Neural cell (in vitro differentiated cells): ENCODE data around the gene LNX1. TPM values are rescaled to one million over a fixed set of nuclear protein-coding genes. Genes with fewer than 3 reads are reported as not detected.

Source experiments
- H2AFZ ChIP-seq: fragments of 200-600, 300-800 bp; sonication (generic), shearing (Covaris generic); 2 replicates; pipeline ENCODE4 v1.6.0; 2014; ENCODE audit warnings: low read depth, mild to moderate bottlenecking, antibody characterized with exemption, low read length, moderate library complexity
- H3F3A ChIP-seq: fragments of 200-600 bp; shearing (Covaris generic); 2 replicates; pipeline ENCODE4 v1.6.1; 2016; ENCODE audit warnings: mild to moderate bottlenecking, moderate library complexity, mixed read lengths, antibody characterized with exemption, low read length; ENCODE audit not compliant: insufficient read depth, poor library complexity, severe bottlenecking
- H3K27ac ChIP-seq: fragments of 200-600, 300-800 bp; sonication (generic), shearing (Covaris generic); 2 replicates; pipeline ENCODE4 v1.5.1; 2014; ENCODE audit warnings: mild to moderate bottlenecking, low read length, moderate library complexity
- H3K27me3 ChIP-seq: fragments of 300-800, 200-600 bp; sonication (generic), shearing (Covaris generic); 2 replicates; pipeline ENCODE4 v1.6.0; 2014; ENCODE audit warnings: mild to moderate bottlenecking, low read depth, low read length, moderate library complexity; ENCODE audit not compliant: insufficient read depth
- H3K36me3 ChIP-seq: fragments of 300-800, 200-600 bp; sonication (generic), shearing (Covaris generic); 2 replicates; pipeline ENCODE4 v1.5.1; 2014; ENCODE audit warnings: mild to moderate bottlenecking, antibody characterized with exemption, low read length, moderate library complexity; ENCODE audit not compliant: insufficient read depth
- H3K4me2 ChIP-seq: fragments of 300-800, 200-600 bp; sonication (generic), shearing (Covaris generic); 2 replicates; pipeline ENCODE4 v1.6.0; 2014; ENCODE audit warnings: mild to moderate bottlenecking, low read length
- H3K4me3 ChIP-seq: fragments of 300-800, 200-600 bp; sonication (generic), shearing (Covaris generic); 2 replicates; pipeline ENCODE4 v1.5.1; 2014; ENCODE audit warnings: mild to moderate bottlenecking, low read length, moderate library complexity
- H3K79me2 ChIP-seq: fragments of 200-600 bp; shearing (Covaris generic); replicated peaks from 2 replicates; pipeline ENCODE4 v1.6.0; 2014; ENCODE audit warnings: mild to moderate bottlenecking, low read length, moderate library complexity; ENCODE audit not compliant: insufficient read depth
- H3K9ac ChIP-seq: fragments of 300-800, 200-600 bp; sonication (generic), shearing (Covaris generic); 2 replicates; pipeline ENCODE4 v1.6.1; 2016; ENCODE audit warnings: mild to moderate bottlenecking, low read length, mixed read lengths
- H3K9me2 ChIP-seq: fragments of 200-600 bp; shearing (Covaris generic); 2 replicates; pipeline ENCODE4 v1.6.1; 2016; ENCODE audit warnings: mild to moderate bottlenecking, low read length, mixed read lengths; ENCODE audit not compliant: insufficient read depth
- H3K9me3 ChIP-seq: fragments of 200-600, 300-800 bp; sonication (generic), shearing (Covaris generic); 2 replicates; pipeline ENCODE4 v1.6.1; 2016; ENCODE audit warnings: mild to moderate bottlenecking, mixed run types, low read length, moderate library complexity, mixed read lengths
- H4K20me1 ChIP-seq: fragments of 200-600 bp; shearing (Covaris generic); 2 replicates; pipeline ENCODE4 v1.6.1; 2016; ENCODE audit warnings: mild to moderate bottlenecking, mixed run types; ENCODE audit not compliant: insufficient read depth
- EP300 ChIP-seq: fragments of 450-650 bp; conservative IDR thresholded peaks from 2 replicates; pipeline ENCODE4 v1.6.1; 2014; ENCODE audit warnings: antibody characterized with exemption, mild to moderate bottlenecking, moderate library complexity; ENCODE audit not compliant: poor library complexity, severe bottlenecking
- EZH2 ChIP-seq: fragments of 200-600, 300-800 bp; shearing (Covaris generic), sonication (generic); IDR thresholded peaks from 2 replicates; pipeline ENCODE4 v1.6.1; 2014; ENCODE audit warnings: antibody characterized with exemption, low read length, borderline replicate concordance, mild to moderate bottlenecking; ENCODE audit not compliant: insufficient read depth, poor library complexity, severe bottlenecking
- MXI1 ChIP-seq: fragments of 450-650 bp; conservative IDR thresholded peaks from 2 replicates; pipeline ENCODE4 v1.6.1; 2014; ENCODE audit warnings: antibody characterized with exemption, mild to moderate bottlenecking; ENCODE audit not compliant: poor library complexity, severe bottlenecking
- POLR2AphosphoS5 ChIP-seq: IDR thresholded peaks from 2 replicates; pipeline ENCODE4 v1.6.1; 2012
- RAD21 ChIP-seq: fragments of 450-650 bp; conservative IDR thresholded peaks from 2 replicates; pipeline ENCODE4 v1.6.1; 2014; ENCODE audit warnings: antibody characterized with exemption, mild to moderate bottlenecking, moderate library complexity
- SMC3 ChIP-seq: fragments of 450-650 bp; conservative IDR thresholded peaks from 2 replicates; pipeline ENCODE4 v1.6.1; 2014; ENCODE audit warnings: antibody characterized with exemption, mild to moderate bottlenecking, moderate library complexity; ENCODE audit not compliant: poor library complexity
- TAF1 ChIP-seq: IDR thresholded peaks from 2 replicates; pipeline ENCODE4 v1.6.1; 2012; ENCODE audit warnings: low read depth
- polyA plus RNA-seq: library from polyadenylated mRNA; depleted of rRNA; stranded (reverse); fragments of >200 nt; gene quantifications from 2 replicates; pipeline ENCODE4 v1.2.3, GENCODE V29; 2014
- TF ChIP-seq, protein P1 (sequence below): IDR thresholded peaks from 2 replicates; pipeline ENCODE4 v1.6.1; 2012; ENCODE audit warnings: borderline replicate concordance
- TF ChIP-seq, protein P2 (sequence below): fragments of 450-650 bp; IDR thresholded peaks from 2 replicates; pipeline ENCODE4 v1.5.1; 2014; ENCODE audit warnings: antibody characterized with exemption, mild to moderate bottlenecking, moderate library complexity; ENCODE audit not compliant: poor library complexity, severe bottlenecking

LNX1 gene
- polyA plus RNA-seq, 1 donor from 2014 or later = 3.4 TPM

DNA sequence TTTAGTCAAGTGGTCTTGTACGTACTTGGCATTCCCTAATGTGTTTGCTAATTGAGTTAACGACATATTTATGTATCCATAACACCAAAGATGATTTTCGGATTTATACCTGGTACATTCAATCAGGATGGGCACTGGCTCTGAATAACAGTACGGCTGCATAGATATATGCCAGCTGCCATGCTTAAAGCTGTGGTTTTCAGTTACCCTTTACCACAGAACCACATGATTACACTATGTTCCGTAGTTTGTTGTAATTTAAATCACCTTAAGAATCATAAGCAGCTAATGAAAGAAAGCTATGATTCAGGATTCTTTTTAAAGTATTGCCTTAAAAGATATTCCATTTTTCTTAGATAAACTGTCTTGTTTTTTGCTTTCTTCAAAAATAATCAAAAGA lies 160.2 kb downstream of the LNX1 start:
- Histone ChIP-seq H3K4me3 (no peak overlapping the region), H3F3A (no peaks in the 10 kb centered on the region), H3K27me3 (no peaks in the 10 kb centered on the region), H3K9me3 (no peaks in the 10 kb centered on the region), H3K9ac (no peak overlapping the region), H4K20me1 (no peaks in the 10 kb centered on the region), H3K9me2 (no peaks in the 10 kb centered on the region), H2AFZ (no peak overlapping the region), H3K36me3 (peaks cover 16% of the 10 kb centered on the region), H3K27ac (no peak overlapping the region), H3K4me2 (no peak overlapping the region), H3K79me2 (no peaks in the 10 kb centered on the region)
- TF ChIP-seq, protein P1, sequence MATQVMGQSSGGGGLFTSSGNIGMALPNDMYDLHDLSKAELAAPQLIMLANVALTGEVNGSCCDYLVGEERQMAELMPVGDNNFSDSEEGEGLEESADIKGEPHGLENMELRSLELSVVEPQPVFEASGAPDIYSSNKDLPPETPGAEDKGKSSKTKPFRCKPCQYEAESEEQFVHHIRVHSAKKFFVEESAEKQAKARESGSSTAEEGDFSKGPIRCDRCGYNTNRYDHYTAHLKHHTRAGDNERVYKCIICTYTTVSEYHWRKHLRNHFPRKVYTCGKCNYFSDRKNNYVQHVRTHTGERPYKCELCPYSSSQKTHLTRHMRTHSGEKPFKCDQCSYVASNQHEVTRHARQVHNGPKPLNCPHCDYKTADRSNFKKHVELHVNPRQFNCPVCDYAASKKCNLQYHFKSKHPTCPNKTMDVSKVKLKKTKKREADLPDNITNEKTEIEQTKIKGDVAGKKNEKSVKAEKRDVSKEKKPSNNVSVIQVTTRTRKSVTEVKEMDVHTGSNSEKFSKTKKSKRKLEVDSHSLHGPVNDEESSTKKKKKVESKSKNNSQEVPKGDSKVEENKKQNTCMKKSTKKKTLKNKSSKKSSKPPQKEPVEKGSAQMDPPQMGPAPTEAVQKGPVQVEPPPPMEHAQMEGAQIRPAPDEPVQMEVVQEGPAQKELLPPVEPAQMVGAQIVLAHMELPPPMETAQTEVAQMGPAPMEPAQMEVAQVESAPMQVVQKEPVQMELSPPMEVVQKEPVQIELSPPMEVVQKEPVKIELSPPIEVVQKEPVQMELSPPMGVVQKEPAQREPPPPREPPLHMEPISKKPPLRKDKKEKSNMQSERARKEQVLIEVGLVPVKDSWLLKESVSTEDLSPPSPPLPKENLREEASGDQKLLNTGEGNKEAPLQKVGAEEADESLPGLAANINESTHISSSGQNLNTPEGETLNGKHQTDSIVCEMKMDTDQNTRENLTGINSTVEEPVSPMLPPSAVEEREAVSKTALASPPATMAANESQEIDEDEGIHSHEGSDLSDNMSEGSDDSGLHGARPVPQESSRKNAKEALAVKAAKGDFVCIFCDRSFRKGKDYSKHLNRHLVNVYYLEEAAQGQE = no peak
- TF ChIP-seq TAF1 = no peak
- TF ChIP-seq, protein P2, sequence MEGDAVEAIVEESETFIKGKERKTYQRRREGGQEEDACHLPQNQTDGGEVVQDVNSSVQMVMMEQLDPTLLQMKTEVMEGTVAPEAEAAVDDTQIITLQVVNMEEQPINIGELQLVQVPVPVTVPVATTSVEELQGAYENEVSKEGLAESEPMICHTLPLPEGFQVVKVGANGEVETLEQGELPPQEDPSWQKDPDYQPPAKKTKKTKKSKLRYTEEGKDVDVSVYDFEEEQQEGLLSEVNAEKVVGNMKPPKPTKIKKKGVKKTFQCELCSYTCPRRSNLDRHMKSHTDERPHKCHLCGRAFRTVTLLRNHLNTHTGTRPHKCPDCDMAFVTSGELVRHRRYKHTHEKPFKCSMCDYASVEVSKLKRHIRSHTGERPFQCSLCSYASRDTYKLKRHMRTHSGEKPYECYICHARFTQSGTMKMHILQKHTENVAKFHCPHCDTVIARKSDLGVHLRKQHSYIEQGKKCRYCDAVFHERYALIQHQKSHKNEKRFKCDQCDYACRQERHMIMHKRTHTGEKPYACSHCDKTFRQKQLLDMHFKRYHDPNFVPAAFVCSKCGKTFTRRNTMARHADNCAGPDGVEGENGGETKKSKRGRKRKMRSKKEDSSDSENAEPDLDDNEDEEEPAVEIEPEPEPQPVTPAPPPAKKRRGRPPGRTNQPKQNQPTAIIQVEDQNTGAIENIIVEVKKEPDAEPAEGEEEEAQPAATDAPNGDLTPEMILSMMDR = no peak
- TF ChIP-seq MXI1 = no peak
- TF ChIP-seq EZH2 = no peak
- TF ChIP-seq EP300 = no peak
- TF ChIP-seq SMC3 = no peak
- TF ChIP-seq POLR2AphosphoS5 = no peak
- no peak for TF ChIP-seq RAD21

GRCh38 chr4:53427366-53427765 lies 163.9 kb downstream of the LNX1 start:
- Histone ChIP-seq H3K9me3 (no peaks in the 10 kb centered on the region), H3K27me3 (no peaks in the 10 kb centered on the region), H2AFZ (no peak overlapping the region), H3K27ac (no peak overlapping the region), H3K4me3 (no peak overlapping the region), H3K36me3 (peaks cover 16% of the 10 kb centered on the region), H3K9ac (no peak overlapping the region), H3F3A (no peaks in the 10 kb centered on the region), H4K20me1 (no peaks in the 10 kb centered on the region), H3K79me2 (no peaks in the 10 kb centered on the region), H3K9me2 (no peaks in the 10 kb centered on the region), H3K4me2 (no peak overlapping the region)
- TF ChIP-seq MXI1 = no peak
- TF ChIP-seq, protein P2 = no peak
- no peak for TF ChIP-seq POLR2AphosphoS5
- TF ChIP-seq TAF1 = no peak
